ENCODE data around the gene SYCE1. TPM values are rescaled to one million over a fixed set of nuclear protein-coding genes. Genes with fewer than 3 reads are reported as not detected.
"Not testable (repeated sequence)": the region's sequence is repeated elsewhere in the genome, so short reads cannot be mapped to it uniquely, and the experiment has no call there.

Gene SYCE1
- total RNA-seq, 5 donors from 2014 or later (not counting 1 experiment from before 2014, with no cell fraction given), result 0.32 to 1.6 (median 0.59) TPM; not detected in 1

DNA sequence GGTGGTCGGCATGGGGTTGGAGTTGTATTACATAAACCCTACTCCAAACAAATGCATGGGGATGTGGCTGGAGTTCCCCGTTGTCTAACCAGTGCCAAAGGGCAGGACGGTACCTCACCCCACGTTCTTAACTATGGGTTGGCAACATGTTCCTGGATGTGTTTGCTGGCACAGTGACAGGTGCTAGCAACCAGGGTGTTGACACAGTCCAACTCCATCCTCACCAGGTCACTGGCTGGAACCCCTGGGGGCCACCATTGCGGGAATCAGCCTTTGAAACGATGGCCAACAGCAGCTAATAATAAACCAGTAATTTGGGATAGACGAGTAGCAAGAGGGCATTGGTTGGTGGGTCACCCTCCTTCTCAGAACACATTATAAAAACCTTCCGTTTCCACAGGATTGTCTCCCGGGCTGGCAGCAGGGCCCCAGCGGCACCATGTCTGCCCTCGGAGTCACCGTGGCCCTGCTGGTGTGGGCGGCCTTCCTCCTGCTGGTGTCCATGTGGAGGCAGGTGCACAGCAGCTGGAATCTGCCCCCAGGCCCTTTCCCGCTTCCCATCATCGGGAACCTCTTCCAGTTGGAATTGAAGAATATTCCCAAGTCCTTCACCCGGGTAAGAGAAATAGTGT is 38.3 kb downstream of the SYCE1 start, which contains the start of gene CYP2E1:
CYP2E1 (plus strand) TSS at position 407 of the 632 bp plus-strand sequence; CDS start at position 440, 33 bp downstream.
- ATAC-seq (replicated peaks in 1 of 4), result no peak
- peaks cover 5 to 12% (median 8%) of the 10 kb centered on the region in 3 donors for H3K9me3 Mint-ChIP-seq
- peaks cover 0 to 31% of the 10 kb centered on the region in 2 experiments for H3K4me1 ChIP-seq (ENCODE audit: control insufficient read depth in 1 of 2, extremely low read depth in 1 of 2, insufficient read depth in 2 of 2, low read length in 2 of 2)
- no peak within 1 kb of the TSS for H3K27ac ChIP-seq (ENCODE audit: low read length)
- H3K9me3 ChIP-seq, result no peaks in the 10 kb centered on the region
- CTCF ChIA-PET, result no interaction called here
- POLR2A ChIA-PET, result no interaction called here
- peak within 1 kb of the TSS in 1 of 2 donors; percentile 46 for H3K27ac Mint-ChIP-seq
- H3K4me3 ChIP-seq (ENCODE audit: control insufficient read depth in 1 of 2, extremely low read depth in 1 of 2, low read length in 1 of 2), result peak within 1 kb of the TSS in 1 of 2 donors; percentile 40
- H3K27me3 ChIP-seq (replicated peaks in 1 of 2; ENCODE audit: control insufficient read depth in 2 of 2, extremely low read depth in 1 of 2, insufficient read depth in 2 of 2, low read length in 1 of 2), result peaks cover 4 to 56% of the 10 kb centered on the region in 2 experiments
- no peaks in the 10 kb centered on the region for H3K36me3 ChIP-seq (ENCODE audit: control insufficient read depth in 2 of 2, extremely low read depth in 1 of 2, insufficient read depth in 1 of 2, low read length in 1 of 2)
- peaks cover 33 to 51% of the 10 kb centered on the region in 2 donors for H3K27me3 Mint-ChIP-seq
- H3K36me3 Mint-ChIP-seq, result peaks cover 3% of the 10 kb centered on the region
- H3K4me1 Mint-ChIP-seq, result peaks cover 19 to 24% (median 23%) of the 10 kb centered on the region in 3 donors
- DNase-seq, result no peak
- 93% methylated on average over 12 of the region's 16 CpGs for WGBS (ENCODE audit: insufficient coverage)
- H3K4me3 Mint-ChIP-seq, result peak within 1 kb of the TSS in 2 of 3 donors; percentile 72 to 78

DNA sequence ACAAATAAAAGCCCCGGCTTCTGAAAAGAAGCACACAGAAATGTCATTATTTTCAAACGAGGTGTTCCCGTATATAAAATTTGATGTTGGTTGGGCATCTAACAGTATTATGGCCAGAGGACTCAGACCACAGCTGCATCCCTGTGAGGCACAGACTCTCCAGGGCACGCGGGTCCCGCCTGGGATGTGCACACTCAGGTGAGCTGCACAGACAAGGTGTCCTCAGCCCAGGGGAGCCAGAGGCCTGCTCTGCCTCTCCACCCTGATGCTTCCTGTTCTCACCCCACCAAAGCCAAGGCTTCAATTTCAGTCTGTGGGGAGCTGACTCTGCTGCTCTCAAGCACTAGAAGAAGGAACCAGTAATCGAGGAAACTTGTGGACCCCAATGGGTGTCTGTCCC is 39.9 kb downstream of the SYCE1 start:
- Mint-ChIP-seq H3K36me3 (peaks cover 3% of the 10 kb centered on the region), H3K4me1 (peaks cover 16 to 24% (median 22%) of the 10 kb centered on the region in 3 donors), H3K9me3 (peaks cover 5 to 12% (median 8%) of the 10 kb centered on the region in 3 donors), H3K27ac (no peak overlapping the region), H3K27me3 (peaks cover 22 to 38% of the 10 kb centered on the region in 2 donors), H3K4me3 (no peak overlapping the region)
- no peak for DNase-seq
- ATAC-seq (replicated peaks in 1 of 4), result no peak
- 91% methylated on average over 7 of the region's 7 CpGs for WGBS (ENCODE audit: insufficient coverage)
- Histone ChIP-seq H3K9me3 (no peaks in the 10 kb centered on the region), H3K27me3 (replicated peaks in 1 of 2; ENCODE audit: control insufficient read depth in 2 of 2, extremely low read depth in 1 of 2, insufficient read depth in 2 of 2, low read length in 1 of 2) (peaks cover 4 to 40% of the 10 kb centered on the region in 2 experiments), H3K4me3 (ENCODE audit: control insufficient read depth in 1 of 2, extremely low read depth in 1 of 2, low read length in 1 of 2) (no peak overlapping the region), H3K4me1 (ENCODE audit: control insufficient read depth in 1 of 2, extremely low read depth in 1 of 2, insufficient read depth in 2 of 2, low read length in 2 of 2) (peaks cover 2 to 30% of the 10 kb centered on the region in 2 experiments), H3K36me3 (ENCODE audit: control insufficient read depth in 2 of 2, extremely low read depth in 1 of 2, insufficient read depth in 1 of 2, low read length in 1 of 2) (no peaks in the 10 kb centered on the region), H3K27ac (ENCODE audit: low read length) (no peak overlapping the region)
- ChIA-PET POLR2A (no interaction called here), CTCF (no interaction called here)

DNA sequence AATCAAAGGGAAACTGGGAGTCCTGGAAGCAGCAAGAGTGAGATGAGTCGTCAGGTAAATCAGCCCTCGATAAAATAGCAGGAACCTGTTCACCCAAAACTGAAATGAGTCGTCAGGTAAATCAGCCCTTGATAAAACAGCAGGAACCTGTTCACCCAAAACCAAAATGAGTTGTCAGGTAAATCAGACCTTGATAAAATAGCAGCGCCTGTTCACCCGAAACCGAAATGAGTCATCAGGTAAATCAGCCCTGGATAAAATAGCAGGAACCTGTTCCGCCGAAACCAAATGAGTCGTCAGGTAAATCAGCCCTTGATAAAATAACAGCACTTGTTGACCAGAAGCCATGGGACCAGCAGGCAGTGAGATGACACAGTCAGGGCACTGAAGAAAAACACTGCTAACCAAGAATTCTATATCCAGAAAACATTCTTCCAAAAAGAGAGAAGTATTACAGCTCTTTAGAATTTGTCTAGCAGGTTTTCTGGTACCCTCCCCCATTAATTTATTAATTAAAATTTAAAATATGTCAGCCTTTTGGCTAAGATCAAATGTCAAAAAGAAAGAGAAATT is 41.7 kb downstream of the SYCE1 start:
- H3K4me3 ChIP-seq (ENCODE audit: control insufficient read depth in 1 of 2, extremely low read depth in 1 of 2, low read length in 1 of 2), result no peak overlapping the region
- Mint-ChIP-seq H3K4me1 (peaks cover 10 to 15% (median 15%) of the 10 kb centered on the region in 3 donors), H3K9me3 (peaks cover 5 to 12% (median 8%) of the 10 kb centered on the region in 3 donors), H3K4me3 (no peak overlapping the region), H3K27me3 (peaks cover 8 to 22% of the 10 kb centered on the region in 2 donors), H3K36me3 (peaks cover 3% of the 10 kb centered on the region), H3K27ac (no peak overlapping the region)
- CTCF ChIA-PET, result no interaction called here
- H3K4me1 ChIP-seq (ENCODE audit: control insufficient read depth in 1 of 2, extremely low read depth in 1 of 2, insufficient read depth in 2 of 2, low read length in 2 of 2), result peaks cover 6 to 20% of the 10 kb centered on the region in 2 experiments
- 87% methylated on average over 6 of the region's 9 CpGs for WGBS (ENCODE audit: insufficient coverage)
- H3K9me3 ChIP-seq, result no peaks in the 10 kb centered on the region
- ATAC-seq (replicated peaks in 1 of 4) (no peak), DNase-seq (no peak)
- peaks cover 4 to 23% of the 10 kb centered on the region in 2 experiments for H3K27me3 ChIP-seq (replicated peaks in 1 of 2; ENCODE audit: control insufficient read depth in 2 of 2, extremely low read depth in 1 of 2, insufficient read depth in 2 of 2, low read length in 1 of 2)
- POLR2A ChIA-PET, result no interaction called here
- no peaks in the 10 kb centered on the region for H3K36me3 ChIP-seq (ENCODE audit: control insufficient read depth in 2 of 2, extremely low read depth in 1 of 2, insufficient read depth in 1 of 2, low read length in 1 of 2)
- H3K27ac ChIP-seq (ENCODE audit: low read length), result no peak overlapping the region

DNA sequence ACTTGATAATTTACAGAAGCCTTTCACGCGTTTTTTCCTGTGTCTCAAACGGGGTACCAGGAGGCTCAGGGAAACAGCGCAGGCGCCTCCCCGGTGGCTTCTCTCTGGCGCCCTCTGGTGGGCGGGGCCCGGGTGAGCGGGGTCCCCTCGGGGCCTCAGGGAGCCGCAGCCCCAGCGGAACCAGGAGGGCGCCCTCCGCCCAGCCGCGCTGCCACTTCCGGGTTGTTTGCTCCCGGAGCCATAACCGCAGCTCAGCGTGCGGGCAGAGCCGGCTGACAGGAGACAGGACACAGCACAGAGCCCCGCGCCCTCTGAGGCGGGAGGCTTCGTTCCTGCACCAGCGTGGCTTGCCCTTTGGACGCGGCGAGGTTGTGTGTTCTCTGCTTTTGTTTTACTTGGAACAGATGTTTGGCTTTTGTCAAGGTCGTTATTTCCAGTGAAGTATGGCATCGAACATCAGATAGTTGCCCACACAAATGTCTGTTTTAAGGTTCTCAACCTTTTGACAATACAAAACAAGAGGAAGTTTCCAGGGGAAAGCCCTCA is 45.1 kb downstream of the SYCE1 start:
- Histone ChIP-seq H3K27ac (ENCODE audit: low read length) (peak overlapping the region; percentile 21), H3K27me3 (replicated peaks in 1 of 2; ENCODE audit: control insufficient read depth in 2 of 2, extremely low read depth in 1 of 2, insufficient read depth in 2 of 2, low read length in 1 of 2) (peaks cover 0 to 2% of the 10 kb centered on the region in 2 experiments), H3K4me3 (ENCODE audit: control insufficient read depth in 1 of 2, extremely low read depth in 1 of 2, low read length in 1 of 2) (peak overlapping the region; percentile 32 to 48), H3K9me3 (no peaks in the 10 kb centered on the region), H3K4me1 (ENCODE audit: control insufficient read depth in 1 of 2, extremely low read depth in 1 of 2, insufficient read depth in 2 of 2, low read length in 2 of 2) (peaks cover 6 to 9% of the 10 kb centered on the region in 2 experiments), H3K36me3 (ENCODE audit: control insufficient read depth in 2 of 2, extremely low read depth in 1 of 2, insufficient read depth in 1 of 2, low read length in 1 of 2) (no peaks in the 10 kb centered on the region)
- H3K4me1 Mint-ChIP-seq, result peaks cover 9 to 12% (median 11%) of the 10 kb centered on the region in 3 donors
- peak overlapping the region; percentile 44 to 48 for H3K27ac Mint-ChIP-seq
- WGBS (ENCODE audit: insufficient coverage), result under 1% methylated on average over 32 of the region's 33 CpGs
- H3K9me3 Mint-ChIP-seq, result peaks cover 5 to 12% (median 8%) of the 10 kb centered on the region in 3 donors
- peaks cover 3% of the 10 kb centered on the region for H3K36me3 Mint-ChIP-seq
- DNase-seq (peak; percentile 68 to 94 (median 84)), ATAC-seq (replicated peaks in 1 of 4) (peak; percentile 99)
- H3K27me3 Mint-ChIP-seq, result peaks cover 0 to 6% of the 10 kb centered on the region in 2 donors
- peak overlapping the region; percentile 44 to 68 (median 61) for H3K4me3 Mint-ChIP-seq
- ChIA-PET POLR2A (no interaction called here), CTCF (no interaction called here)

DNA sequence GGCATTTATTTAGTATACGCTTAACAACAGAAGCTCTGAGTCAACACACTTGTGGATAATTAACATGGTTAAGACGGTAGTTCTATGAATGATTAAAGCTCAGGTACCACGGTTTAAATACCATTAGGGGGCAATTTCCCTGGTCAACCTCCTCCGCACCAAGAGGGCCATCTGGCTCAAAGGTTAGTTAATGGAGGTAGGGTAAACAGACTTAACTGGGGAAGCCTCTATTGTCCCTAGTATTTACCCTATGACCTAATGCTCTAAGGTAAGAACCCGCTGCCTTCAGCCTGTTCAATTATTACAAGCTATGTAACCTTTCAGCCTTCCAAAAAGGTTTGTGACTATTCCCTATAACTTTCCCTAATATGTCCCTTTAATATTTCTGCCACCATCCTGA is 46.9 kb downstream of the SYCE1 start:
- CTCF ChIA-PET, result interaction anchor here in 1 of 2 donors (1.2 kb wide), 1 partner anchor 10 kb away, joined by 3 read pairs; no protein-coding TSS in a partner anchor
- H3K9me3 Mint-ChIP-seq; ATAC-seq (replicated peaks in 1 of 4); H3K27me3 ChIP-seq (replicated peaks in 1 of 2; ENCODE audit: control insufficient read depth in 2 of 2, extremely low read depth in 1 of 2, insufficient read depth in 2 of 2, low read length in 1 of 2); H3K27ac ChIP-seq (ENCODE audit: low read length); H3K4me3 Mint-ChIP-seq; H3K4me3 ChIP-seq (ENCODE audit: control insufficient read depth in 1 of 2, extremely low read depth in 1 of 2, low read length in 1 of 2); POLR2A ChIA-PET; H3K9me3 ChIP-seq; H3K27ac Mint-ChIP-seq; H3K36me3 Mint-ChIP-seq; H3K4me1 ChIP-seq (ENCODE audit: control insufficient read depth in 1 of 2, extremely low read depth in 1 of 2, insufficient read depth in 2 of 2, low read length in 2 of 2); DNase-seq; H3K36me3 ChIP-seq (ENCODE audit: control insufficient read depth in 2 of 2, extremely low read depth in 1 of 2, insufficient read depth in 1 of 2, low read length in 1 of 2): not testable (repeated sequence)
- WGBS (ENCODE audit: insufficient coverage), result 80% methylated on average over 2 of the region's 5 CpGs
- Mint-ChIP-seq H3K27me3 (peaks cover 7 to 13% of the 10 kb centered on the region in 2 donors), H3K4me1 (peaks cover 9 to 12% (median 11%) of the 10 kb centered on the region in 3 donors)

DNA sequence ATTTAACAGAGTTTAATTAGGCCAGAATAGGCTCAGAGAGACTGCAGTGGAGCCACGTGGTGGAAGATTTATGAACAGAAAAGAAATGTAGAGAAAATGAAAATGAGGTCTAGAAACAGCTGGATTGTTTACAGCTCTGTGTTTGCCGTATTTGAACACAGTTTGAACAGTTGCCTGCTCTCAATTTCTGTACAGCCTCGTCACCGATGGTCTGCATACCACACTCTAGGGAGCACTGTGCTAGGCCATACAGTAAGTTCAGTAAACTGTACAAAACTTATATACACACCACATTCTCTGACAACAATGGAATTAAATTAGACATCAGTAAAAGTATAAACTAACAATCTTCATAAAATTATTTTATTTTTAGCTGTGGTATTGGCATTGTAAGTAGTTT is 49.3 kb downstream of the SYCE1 start:
- WGBS (ENCODE audit: insufficient coverage), result 67% methylated on average over 4 of the region's 4 CpGs
- CTCF ChIA-PET, result interaction anchor here in 1 of 2 donors (0.7 to 1.2 kb wide), 2 partner anchors 10 to 186 kb away, joined by 3 to 4 read pairs; no protein-coding TSS in a partner anchor
- ATAC-seq (replicated peaks in 1 of 4) (no peak), DNase-seq (no peak)
- H3K27ac Mint-ChIP-seq, result no peak overlapping the region
- no peak overlapping the region for H3K4me3 Mint-ChIP-seq
- no peak overlapping the region for H3K27ac ChIP-seq (ENCODE audit: low read length)
- H3K36me3 ChIP-seq (ENCODE audit: control insufficient read depth in 2 of 2, extremely low read depth in 1 of 2, insufficient read depth in 1 of 2, low read length in 1 of 2), result no peaks in the 10 kb centered on the region
- H3K9me3 ChIP-seq, result peaks cover under 1% of the 10 kb centered on the region
- peaks cover 9 to 12% (median 11%) of the 10 kb centered on the region in 3 donors for H3K4me1 Mint-ChIP-seq
- no peaks in the 10 kb centered on the region for H3K9me3 Mint-ChIP-seq
- H3K4me1 ChIP-seq (ENCODE audit: control insufficient read depth in 1 of 2, extremely low read depth in 1 of 2, insufficient read depth in 2 of 2, low read length in 2 of 2), result peaks cover 6 to 9% of the 10 kb centered on the region in 2 experiments
- H3K36me3 Mint-ChIP-seq, result no peaks in the 10 kb centered on the region
- H3K27me3 ChIP-seq (replicated peaks in 1 of 2; ENCODE audit: control insufficient read depth in 2 of 2, extremely low read depth in 1 of 2, insufficient read depth in 2 of 2, low read length in 1 of 2), result peaks cover 0 to 6% of the 10 kb centered on the region in 2 experiments
- H3K4me3 ChIP-seq (ENCODE audit: control insufficient read depth in 1 of 2, extremely low read depth in 1 of 2, low read length in 1 of 2), result no peak overlapping the region
- H3K27me3 Mint-ChIP-seq, result peaks cover 21 to 23% of the 10 kb centered on the region in 2 donors
- POLR2A ChIA-PET, result no interaction called here
